Trophoblast cell (in vitro differentiated cells and primary cell): ENCODE measurements around the gene MBTPS1.

Experiments
- DNase-seq, 2 donors: peaks; one replicate each; pipeline ENCODE4 v3.0.0-alpha.2; 2016
- H2AFZ ChIP-seq: 2 replicates; pipeline ENCODE4 v1.6.1; 2013; ENCODE audit warnings: low read length, moderate library complexity, mild to moderate bottlenecking; ENCODE audit not compliant: insufficient read depth, poor library complexity
- H2AK5ac ChIP-seq: 2 replicates; pipeline ENCODE4 v1.6.1; 2013; ENCODE audit warnings: mild to moderate bottlenecking, low read length
- H2BK120ac ChIP-seq: 2 replicates; pipeline ENCODE4 v1.6.1; 2013; ENCODE audit warnings: low read length, mild to moderate bottlenecking, moderate library complexity; ENCODE audit not compliant: insufficient read depth, poor library complexity
- H2BK12ac ChIP-seq: 2 replicates; pipeline ENCODE4 v1.6.1; 2013; ENCODE audit warnings: mild to moderate bottlenecking, low read length, moderate library complexity
- H2BK5ac ChIP-seq: 2 replicates; pipeline ENCODE4 v1.6.1; 2013; ENCODE audit warnings: low read length, low read depth, moderate library complexity, mild to moderate bottlenecking; ENCODE audit not compliant: poor library complexity
- H3K14ac ChIP-seq: 2 replicates; pipeline ENCODE4 v1.6.1; 2013; ENCODE audit warnings: mild to moderate bottlenecking, low read length
- H3K18ac ChIP-seq: 2 replicates; pipeline ENCODE4 v1.6.1; 2013; ENCODE audit warnings: mild to moderate bottlenecking, low read length
- H3K23ac ChIP-seq: 2 replicates; pipeline ENCODE4 v1.6.1; 2013; ENCODE audit warnings: low read length
- H3K27ac ChIP-seq: 2 replicates; pipeline ENCODE4 v1.5.1; 2013; ENCODE audit warnings: low read depth, mild to moderate bottlenecking, inconsistent platforms, low read length, moderate library complexity
- H3K27me3 ChIP-seq: 2 replicates; pipeline ENCODE4 v1.6.1; 2013; ENCODE audit warnings: inconsistent platforms, mild to moderate bottlenecking, low read length, moderate library complexity; ENCODE audit not compliant: insufficient read depth
- H3K36me3 ChIP-seq, 2 experiments: 1 replicate in 1 of 2; 2 replicates in 1 of 2; pipeline ENCODE4 v1.6.1; 2013; ENCODE audit warnings: low read length in 2 of 2, mild to moderate bottlenecking in 2 of 2, moderate library complexity in 1 of 2; ENCODE audit not compliant: insufficient read depth in 2 of 2, control insufficient read depth in 1 of 2
- H3K4ac ChIP-seq: 2 replicates; pipeline ENCODE4 v1.6.1; 2013; ENCODE audit warnings: low read depth, mild to moderate bottlenecking, low read length, moderate library complexity
- H3K4me1 ChIP-seq, 2 experiments: 1 replicate in 1 of 2; 2 replicates in 1 of 2; pipeline ENCODE4 v1.6.1; 2013; ENCODE audit warnings: low read length in 2 of 2, mild to moderate bottlenecking in 2 of 2, moderate library complexity in 1 of 2; ENCODE audit not compliant: insufficient read depth in 2 of 2, control insufficient read depth in 1 of 2
- H3K4me2 ChIP-seq: 2 replicates; pipeline ENCODE4 v1.6.1; 2013; ENCODE audit warnings: inconsistent platforms, mild to moderate bottlenecking, low read length, moderate library complexity
- H3K4me3 ChIP-seq: 2 replicates; pipeline ENCODE4 v1.5.1; 2013; ENCODE audit warnings: mild to moderate bottlenecking, low read depth, low read length, inconsistent platforms
- H3K79me1 ChIP-seq: one replicate; pipeline ENCODE4 v1.6.1; 2013; ENCODE audit warnings: low read length
- H3K79me2 ChIP-seq: 2 replicates; pipeline ENCODE4 v1.6.1; 2013; ENCODE audit warnings: low read length, mild to moderate bottlenecking; ENCODE audit not compliant: control insufficient read depth, insufficient read depth, poor library complexity
- H3K9ac ChIP-seq: 2 replicates; pipeline ENCODE4 v1.6.1; 2013; ENCODE audit warnings: mild to moderate bottlenecking, low read length
- H3K9me3 ChIP-seq: 2 replicates; pipeline ENCODE4 v1.6.1; 2013; ENCODE audit warnings: low read depth, mild to moderate bottlenecking, control low read depth, inconsistent platforms, low read length; ENCODE audit not compliant: insufficient read depth
- H4K12ac ChIP-seq: 2 replicates; pipeline ENCODE4 v1.6.1; 2013; ENCODE audit warnings: low read depth, mild to moderate bottlenecking, low read length, moderate library complexity
- H4K8ac ChIP-seq: 2 replicates; pipeline ENCODE4 v1.6.1; 2013; ENCODE audit warnings: low read depth, mild to moderate bottlenecking, low read length, moderate library complexity
- H4K91ac ChIP-seq: one replicate; pipeline ENCODE4 v1.6.1; 2013; ENCODE audit warnings: low read depth, mild to moderate bottlenecking, low read length, moderate library complexity
- WGBS: extraction: QIAGEN DNeasy Blood & Tissue Kit; methylation state at CpG from one replicate; pipeline ENCODE4 v1.1.7; 2013; ENCODE audit warnings: missing lambda C conversion rate; ENCODE audit not compliant: insufficient read length, insufficient coverage; ENCODE audit errors: extremely low coverage; 5-methylcytosine and 5-hydroxymethylcytosine counted together

The MBTPS1 gene

GRCh38 chr16:84139628-84140258 lies 23.0 kb upstream of the MBTPS1 start:
- no peak overlapping the region for H3K18ac ChIP-seq
- DNase-seq, result no peak
- H3K4ac ChIP-seq, result no peak overlapping the region
- peaks cover under 1% of the 10 kb centered on the region for H3K79me1 ChIP-seq
- no CpG with 5 or more reads among the region's 6 CpGs for WGBS
- no peaks in the 10 kb centered on the region for H3K36me3 ChIP-seq
- H3K4me1 ChIP-seq, result peaks cover 5 to 6% of the 10 kb centered on the region in 2 experiments
- H2AFZ ChIP-seq, result no peak overlapping the region
- no peak overlapping the region for H2AK5ac ChIP-seq
- no peak overlapping the region for H4K8ac ChIP-seq
- H2BK12ac ChIP-seq, result no peak overlapping the region
- H2BK120ac ChIP-seq, result no peak overlapping the region
- H3K9me3 ChIP-seq, result no peaks in the 10 kb centered on the region
- no peak overlapping the region for H4K91ac ChIP-seq
- no peak overlapping the region for H3K23ac ChIP-seq
- no peaks in the 10 kb centered on the region for H3K27me3 ChIP-seq
- H3K27ac ChIP-seq, result no peak overlapping the region
- peaks cover under 1% of the 10 kb centered on the region for H3K79me2 ChIP-seq
- H3K9ac ChIP-seq, result no peak overlapping the region
- no peak overlapping the region for H2BK5ac ChIP-seq
- no peak overlapping the region for H3K4me2 ChIP-seq
- no peak overlapping the region for H4K12ac ChIP-seq
- no peak overlapping the region for H3K14ac ChIP-seq
- no peak overlapping the region for H3K4me3 ChIP-seq

- Histone ChIP-seq H3K14ac (no peak overlapping the region), H3K4me2 (no peak overlapping the region), H3K79me1 (no peaks in the 10 kb centered on the region), H2BK12ac (no peak overlapping the region), H4K8ac (no peak overlapping the region), H3K23ac (no peak overlapping the region), H3K9ac (no peak overlapping the region), H2BK120ac (no peak overlapping the region), H3K79me2 (no peaks in the 10 kb centered on the region), H2AFZ (no peak overlapping the region), H3K36me3 (no peaks in the 10 kb centered on the region), H3K9me3 (no peaks in the 10 kb centered on the region), H2BK5ac (no peak overlapping the region), H4K12ac (no peak overlapping the region), H3K4me1 (peaks cover 5 to 6% of the 10 kb centered on the region in 2 experiments), H3K27ac (no peak overlapping the region), H2AK5ac (no peak overlapping the region), H3K18ac (no peak overlapping the region), H4K91ac (no peak overlapping the region), H3K4me3 (no peak overlapping the region), H3K27me3 (no peaks in the 10 kb centered on the region), H3K4ac (no peak overlapping the region)
- DNase-seq, result no peak
- no CpG with 5 or more reads among the region's 14 CpGs for WGBS
Measured at GRCh38 chr16:84138824-84139627, 22.3 kb upstream of the MBTPS1 start.

GRCh38 chr16:84138500-84138823 lies 21.7 kb upstream of the MBTPS1 start:
- H3K23ac ChIP-seq, result no peak overlapping the region
- no peaks in the 10 kb centered on the region for H3K79me2 ChIP-seq
- H2BK120ac ChIP-seq, result no peak overlapping the region
- DNase-seq, result no peak
- no peak overlapping the region for H2AFZ ChIP-seq
- no peak overlapping the region for H3K27ac ChIP-seq
- H2BK12ac ChIP-seq, result no peak overlapping the region
- no peak overlapping the region for H3K4me3 ChIP-seq
- peaks cover 5 to 6% of the 10 kb centered on the region in 2 experiments for H3K4me1 ChIP-seq
- H3K4ac ChIP-seq, result no peak overlapping the region
- no peak overlapping the region for H4K8ac ChIP-seq
- no peaks in the 10 kb centered on the region for H3K36me3 ChIP-seq
- H3K4me2 ChIP-seq, result no peak overlapping the region
- H4K91ac ChIP-seq, result no peak overlapping the region
- H3K79me1 ChIP-seq, result no peaks in the 10 kb centered on the region
- no peak overlapping the region for H3K9ac ChIP-seq
- H3K9me3 ChIP-seq, result no peaks in the 10 kb centered on the region
- H3K27me3 ChIP-seq, result no peaks in the 10 kb centered on the region
- no peak overlapping the region for H4K12ac ChIP-seq
- no CpG with 5 or more reads among the region's 2 CpGs for WGBS
- no peak overlapping the region for H3K14ac ChIP-seq
- no peak overlapping the region for H2BK5ac ChIP-seq
- H2AK5ac ChIP-seq, result no peak overlapping the region
- no peak overlapping the region for H3K18ac ChIP-seq

- no peak overlapping the region for H2BK120ac ChIP-seq
- no peak overlapping the region for H3K18ac ChIP-seq
- H3K4me1 ChIP-seq, result peaks cover 5 to 6% of the 10 kb centered on the region in 2 experiments
- no peak overlapping the region for H3K9ac ChIP-seq
- no peak overlapping the region for H4K12ac ChIP-seq
- no peak overlapping the region for H3K27ac ChIP-seq
- no peak overlapping the region for H2BK5ac ChIP-seq
- H4K91ac ChIP-seq, result no peak overlapping the region
- H2BK12ac ChIP-seq, result no peak overlapping the region
- H3K4ac ChIP-seq, result no peak overlapping the region
- H3K23ac ChIP-seq, result no peak overlapping the region
- H3K4me3 ChIP-seq, result no peak overlapping the region
- no peak overlapping the region for H4K8ac ChIP-seq
- H3K9me3 ChIP-seq, result no peaks in the 10 kb centered on the region
- H3K79me2 ChIP-seq, result no peaks in the 10 kb centered on the region
- H3K27me3 ChIP-seq, result no peaks in the 10 kb centered on the region
- no peak for DNase-seq
- no peak overlapping the region for H2AK5ac ChIP-seq
- H3K36me3 ChIP-seq, result no peaks in the 10 kb centered on the region
- H3K14ac ChIP-seq, result no peak overlapping the region
- no peaks in the 10 kb centered on the region for H3K79me1 ChIP-seq
- H3K4me2 ChIP-seq, result no peak overlapping the region
- no peak overlapping the region for H2AFZ ChIP-seq
- WGBS, result no CpG with 5 or more reads among the region's 7 CpGs
Measured at GRCh38 chr16:84137769-84138357, 21.1 kb upstream of the MBTPS1 start.
